GM12878 (cell line): ENCODE results near the gene EBP. TPM values are rescaled to one million over a fixed set of nuclear protein-coding genes. Genes with fewer than 3 reads are reported as not detected.

Source experiments
- ATAC-seq: fragments of 200-7000 bp; cut with Tn5 transposase; 3 replicates; pipeline ENCODE4 v1.9.1; 2020; ENCODE audit warnings: mild to moderate bottlenecking, moderate library complexity
- BruUV-seq: library from RNA; stranded (reverse); fragments of 400-500 nt; replicated peaks from 2 replicates; lab custom pipeline; 2021; lab: Mats Ljungman, UMichigan
- CTCF ChIA-PET: fragments of 300-600 bp; sonication (Branson Sonifier 250); formaldehyde crosslinking; extraction: SDS; loops from one replicate; lab custom pipeline; 2021; ENCODE audit warnings: inconsistent platforms; lab: Yijun Ruan, JAX
- POLR2A ChIA-PET: fragments of 350-600 bp; formaldehyde crosslinking; extraction: SDS; loops from one replicate; lab custom pipeline; 2021; ENCODE audit warnings: inconsistent platforms; lab: Charles Lee
- RAD21 ChIA-PET: fragments of 300-600 bp; sonication (Branson Sonifier 250); formaldehyde crosslinking; loops from one replicate; lab custom pipeline; 2023; ENCODE audit warnings: antibody characterized with exemption; ENCODE audit not compliant: unreplicated experiment; lab: Charles Lee
- SMC1A ChIA-PET: fragments of 300-600 bp; sonication (Branson Sonifier 250); formaldehyde crosslinking; loops from one replicate; lab custom pipeline; 2023; ENCODE audit not compliant: unreplicated experiment, uncharacterized antibody; lab: Charles Lee
- DNase-seq: peaks from one replicate; pipeline ENCODE4 v3.0.0-alpha.2; 2011; ENCODE audit warnings: low read depth, low spot score
- FAIRE-seq: peaks from 3 replicates; lab custom pipeline; 2011; peaks lifted over from hg19 to GRCh38; lab: Jason Lieb, UNC
- H2AFZ ChIP-seq: 2 replicates; pipeline ENCODE4 v1.6.0; 2011; ENCODE audit warnings: low read depth, low read length, control low read depth; ENCODE audit not compliant: control insufficient read depth
- H3K27ac ChIP-seq: 2 replicates; pipeline ENCODE4 v1.5.1; 2011; ENCODE audit warnings: control low read depth; ENCODE audit not compliant: control insufficient read depth, insufficient read depth
- H3K27me3 ChIP-seq, 2 experiments: replicated peaks in 1 of 2; 2 replicates each; pipeline versions ENCODE4 v1.6.0 to v1.6.1; 2011; ENCODE audit warnings: low read length in 1 of 2; ENCODE audit not compliant: control insufficient read depth in 2 of 2, insufficient read depth in 2 of 2
- H3K36me3 ChIP-seq, 2 experiments: 2 replicates each; pipeline ENCODE4 v1.5.1; 2011; ENCODE audit warnings: low read length in 1 of 2; ENCODE audit not compliant: control insufficient read depth in 2 of 2, insufficient read depth in 2 of 2
- H3K4me1 ChIP-seq: 2 replicates; pipeline ENCODE4 v1.6.1; 2011; ENCODE audit warnings: mild to moderate bottlenecking, low read length, moderate library complexity, mixed read lengths; ENCODE audit not compliant: control insufficient read depth, insufficient read depth
- H3K4me2 ChIP-seq: 2 replicates; pipeline ENCODE4 v1.6.0; 2011; ENCODE audit warnings: control low read depth; ENCODE audit not compliant: control insufficient read depth, insufficient read depth
- H3K4me3 ChIP-seq: fragments of 200-600 bp; sonication (generic); 2 replicates; pipeline ENCODE4 v1.5.1; 2016
- H3K79me2 ChIP-seq: 2 replicates; pipeline ENCODE4 v1.6.0; 2011; ENCODE audit warnings: low read length; ENCODE audit not compliant: control insufficient read depth, insufficient read depth
- H3K9ac ChIP-seq: 2 replicates; pipeline ENCODE4 v1.8.0; 2011; ENCODE audit warnings: low read length, control low read depth, mixed read lengths; ENCODE audit not compliant: control insufficient read depth, insufficient read depth
- H3K9me3 ChIP-seq: replicated peaks from 3 replicates; pipeline ENCODE4 v1.5.1; 2011; ENCODE audit warnings: mild to moderate bottlenecking, low read length; ENCODE audit not compliant: control insufficient read depth, insufficient read depth
- H4K20me1 ChIP-seq: 2 replicates; pipeline ENCODE4 v1.6.0; 2011; ENCODE audit not compliant: control insufficient read depth, insufficient read depth
- CHD1 ChIP-seq: IDR thresholded peaks from 2 replicates; pipeline ENCODE4 v1.6.1; 2012; ENCODE audit warnings: low read depth, low read length, improper control_type of control experiment
- CHD4 ChIP-seq: fragments of 200-600 bp; sonication (generic); IDR thresholded peaks from 2 replicates; pipeline ENCODE4 v1.6.1; 2016; ENCODE audit warnings: mild to moderate bottlenecking
- PAX5 ChIP-seq: IDR thresholded peaks from 2 replicates; pipeline ENCODE4 v1.6.1; 2011; ENCODE audit warnings: low read depth, low read length, borderline replicate concordance
- PRDM15 ChIP-seq: fragments of 450-650 bp; formaldehyde crosslinking; IDR thresholded peaks from 2 replicates; pipeline ENCODE4 v1.4.0; 2020; ENCODE audit warnings: mild to moderate bottlenecking, moderate library complexity
- SUZ12 ChIP-seq: fragments of 200-600 bp; sonication (generic); IDR thresholded peaks from one replicate; pipeline ENCODE4 v1.6.1; 2018; ENCODE audit warnings: antibody characterized with exemption, mild to moderate bottlenecking; ENCODE audit not compliant: unreplicated experiment
- WGBS: methylation state at CpG from one replicate; pipeline ENCODE4 v1.1.6; 2016; ENCODE audit warnings: low lambda C conversion rate; ENCODE audit not compliant: insufficient replicate concordance, insufficient coverage; ENCODE audit errors: missing lambda C conversion rate; 5-methylcytosine and 5-hydroxymethylcytosine counted together
- in situ Hi-C: fragments of 300-500 bp; cut with MboI; formaldehyde crosslinking; loops from 9 replicates; pipeline ENCODE4 v1.14.3; 2018; ENCODE audit warnings: mixed read lengths
- intact Hi-C: fragments of 100-400 bp; cut with micrococcal nuclease; formaldehyde crosslinking; loops from one replicate; pipeline ENCODE4 v1.14.2; 2022; ENCODE audit not compliant: unreplicated experiment
- polyA plus RNA-seq, 11 experiments: library from polyadenylated mRNA; depleted of rRNA in 4 of 11; unstranded in 6 of 11; stranded (reverse) in 5 of 11; fragments of >200 nt; fragmentation: Nextera tagmentation in 4 of 11; fragmentation: Illumina TruSeq in 1 of 11; extraction: Ambion mirVana in 4 of 11; extraction: Trizol in 1 of 11; gene quantifications; 1 replicate in 1 of 11; 2 replicates in 10 of 11; pipeline versions ENCODE4 v1.2.1 to v1.2.3, GENCODE V29; 2011 to 2016; ENCODE audit warnings: inconsistent platforms in 2 of 11, missing spikeins in 2 of 11, low read depth in 1 of 11
- total RNA-seq, 4 experiments: library from RNA; depleted of rRNA in 3 of 4; stranded (reverse); fragments of >200 nt in 3 of 4; fragmentation: Illumina TruSeq in 1 of 4; extraction: Trizol in 1 of 4; gene quantifications; 2 replicates each; pipeline versions ENCODE4 v1.2.1 to v1.2.3, GENCODE V29; 2013 to 2021

EBP gene
- total and polyA plus RNA-seq, 10 of the 15 experiments (the other 5 are each of a cell fraction or from before 2014, with no cell fraction given): 125 to 628 (median 180) TPM

- no peaks in the 10 kb centered on the region for H3K4me1 ChIP-seq
- no peak overlapping the region for H3K4me2 ChIP-seq
- in situ Hi-C loops (loop anchor here (10.0 kb wide), 1 partner anchor 412 kb away; no protein-coding TSS in a partner anchor), intact Hi-C loops (no loop called here)
- no peaks in the 10 kb centered on the region for H3K27me3 ChIP-seq
- H4K20me1 ChIP-seq: no peaks in the 10 kb centered on the region
- no peaks in the 10 kb centered on the region for H3K79me2 ChIP-seq
- H3K36me3 ChIP-seq: no peaks in the 10 kb centered on the region
- SMC1A ChIA-PET: no interaction called here
- no peak overlapping the region for H2AFZ ChIP-seq
- no TSS peak for BruUV-seq
- H3K9me3 ChIP-seq: no peaks in the 10 kb centered on the region
- CTCF ChIA-PET: interaction anchor here (0.5 to 1.6 kb wide), 2 partner anchors 23 to 414 kb away, joined by 3 read pairs; no protein-coding TSS in a partner anchor
- ATAC-seq (no peak), DNase-seq (no peak), FAIRE-seq (no peak)
- no peak overlapping the region for H3K9ac ChIP-seq
- RAD21 ChIA-PET: no interaction called here
- no peak overlapping the region for H3K4me3 ChIP-seq
- TF ChIP-seq PAX5 (no peak), CHD1 (no peak), CHD4 (no peak), PRDM15 (CRISPR knock-in tag) (no peak), SUZ12 (no peak)
- H3K27ac ChIP-seq: no peak overlapping the region
- POLR2A ChIA-PET: no interaction called here
- WGBS: 47% methylated on average over 4 of the region's 4 CpGs
These were observed 24.9 kb upstream of the EBP start for GRCh38 chrX:48496660-48497059.
